ENCODE measurements around the gene KIF1A.

GRCh38 chr2:240810199-240810598, 9.8 kb downstream of the KIF1A start:
- TF ChIP-seq EZH2phosphoT487 (IDR thresholded peaks at IDR 0.05) = no peak
- TF ChIP-seq EZH2 (IDR thresholded peaks at IDR 0.05) = no peak
